GM19099 (cell line): Measurements from ENCODE around the gene OR14C36.

ENCODE experiments used
- POLR2A ChIP-seq: IDR thresholded peaks from 3 replicates; pipeline ENCODE4 v1.6.1; 2011; ENCODE audit warnings: low read depth; ENCODE audit not compliant: insufficient read length; ENCODE audit errors: extremely low read depth

Gene OR14C36, protein sequence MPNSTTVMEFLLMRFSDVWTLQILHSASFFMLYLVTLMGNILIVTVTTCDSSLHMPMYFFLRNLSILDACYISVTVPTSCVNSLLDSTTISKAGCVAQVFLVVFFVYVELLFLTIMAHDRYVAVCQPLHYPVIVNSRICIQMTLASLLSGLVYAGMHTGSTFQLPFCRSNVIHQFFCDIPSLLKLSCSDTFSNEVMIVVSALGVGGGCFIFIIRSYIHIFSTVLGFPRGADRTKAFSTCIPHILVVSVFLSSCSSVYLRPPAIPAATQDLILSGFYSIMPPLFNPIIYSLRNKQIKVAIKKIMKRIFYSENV

GRCh38 chr1:248348475-248348874, at the start of gene OR14C36:
TSS of gene OR14C36 (plus strand) at chr1:248348775. CDS start at chr1:248348775, 0 bp downstream.
- no peak for TF ChIP-seq POLR2A

DNA sequence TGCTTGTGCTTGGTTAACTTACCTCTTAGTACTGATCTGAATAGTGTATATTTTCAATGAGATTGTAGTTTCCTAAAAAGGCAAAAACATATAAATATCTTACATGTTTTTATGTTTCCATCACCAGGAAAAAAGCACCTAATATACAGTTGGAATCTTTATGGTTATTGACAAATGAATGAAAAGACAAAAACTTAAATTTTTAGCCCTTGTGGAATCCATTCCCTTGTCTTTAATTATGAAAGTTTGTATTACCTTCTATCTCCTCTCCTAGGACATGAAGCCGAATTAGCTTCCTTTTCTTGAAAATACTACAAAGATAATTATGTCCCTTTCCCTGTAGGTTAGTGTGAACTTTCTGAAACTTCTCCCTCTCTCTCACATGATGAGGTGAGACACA, 45.3 kb upstream of the OR14C36 start, which contains the start of gene OR2T12:
Gene OR2T12 (minus strand): TSS at position 101 of the 400 bp plus-strand sequence. CDS start 7,846 bp downstream, outside the sequence.
- no peak for TF ChIP-seq POLR2A

DNA sequence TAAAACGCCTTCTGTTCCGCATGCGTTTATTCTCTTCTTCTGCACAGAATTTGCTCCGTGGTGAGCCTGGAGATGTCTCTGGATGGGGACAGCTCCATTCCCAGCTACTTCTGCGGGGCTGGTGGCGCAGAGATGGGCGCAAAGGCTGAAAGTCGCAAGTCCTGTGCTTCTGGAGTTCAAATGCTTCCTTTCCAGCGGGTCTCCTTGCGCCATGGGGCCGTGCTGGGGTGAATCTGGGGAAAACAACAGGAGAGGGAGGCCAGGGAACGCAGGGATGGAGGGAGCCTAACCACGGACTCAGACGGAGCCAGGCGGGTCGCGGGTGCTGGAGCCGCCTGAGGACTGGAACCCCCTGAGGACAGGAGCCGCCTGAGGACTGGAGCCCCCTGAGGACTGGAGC, 42.5 kb upstream of the OR14C36 start:
- TF ChIP-seq POLR2A: no peak

DNA sequence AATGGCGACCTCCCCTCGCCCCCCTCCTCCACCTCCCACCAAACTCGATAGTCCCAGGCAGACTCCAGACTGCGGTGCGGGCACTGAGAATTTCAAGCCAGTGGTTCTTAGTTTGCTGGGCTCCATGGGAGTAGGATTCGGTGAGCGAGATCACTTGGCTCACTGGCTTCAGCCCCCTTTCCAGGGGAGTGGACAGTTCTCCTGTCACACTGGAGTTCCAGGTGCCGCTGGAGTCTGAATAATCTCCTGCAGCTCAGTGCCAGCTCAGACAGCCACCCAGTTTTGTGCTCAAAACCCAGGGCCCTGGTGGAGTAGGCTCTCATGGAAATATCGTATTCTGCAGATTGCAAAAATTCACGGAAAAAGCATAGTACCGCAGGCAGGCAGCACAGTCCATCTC, 31.8 kb upstream of the OR14C36 start:
- no peak for TF ChIP-seq POLR2A

GRCh38 chr1:248324468-248324867, 24.1 kb upstream of the OR14C36 start, which contains the start of gene OR2M7:
TSS of gene OR2M7 (minus strand) at chr1:248324568. CDS start at chr1:248324568, 0 bp downstream.
- no peak for TF ChIP-seq POLR2A

DNA sequence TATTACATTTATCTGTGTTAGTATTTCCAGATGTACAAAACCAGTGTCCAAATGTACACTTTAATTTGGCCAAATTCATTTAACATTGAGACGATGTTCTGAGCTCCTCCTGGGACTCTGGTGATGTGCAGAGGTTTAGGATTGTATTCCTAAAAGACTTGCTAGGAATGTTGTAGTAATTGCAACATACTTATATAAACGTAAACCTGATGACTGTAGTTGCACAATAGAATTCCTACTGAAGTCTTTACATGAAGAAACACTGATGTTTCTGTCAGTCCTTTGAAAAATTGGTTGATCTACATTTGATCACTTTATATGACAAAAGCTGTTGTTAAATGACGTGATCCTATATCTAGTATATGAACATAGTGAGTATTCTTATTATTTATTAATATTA, 5.1 kb upstream of the OR14C36 start:
- TF ChIP-seq POLR2A: no peak

DNA sequence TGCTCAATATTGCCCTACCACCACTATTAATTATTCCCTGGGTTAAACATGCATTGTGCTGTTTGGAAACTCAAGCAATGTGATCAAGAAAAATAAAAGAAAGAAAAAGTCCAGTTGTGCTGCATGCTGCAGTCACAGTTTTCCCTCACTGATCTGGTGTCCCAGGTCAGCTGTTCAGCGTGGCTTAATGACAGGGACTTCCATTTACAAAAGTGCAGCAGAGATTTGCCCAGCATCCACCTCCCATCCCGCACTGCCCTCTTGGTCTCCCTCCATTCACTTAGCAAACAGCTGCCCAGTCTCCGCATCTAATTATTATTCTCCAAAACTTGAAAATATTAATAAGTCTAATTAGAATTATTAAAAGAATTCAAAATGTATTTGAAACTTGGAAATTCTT, 10.8 kb downstream of the OR14C36 start:
- no peak for TF ChIP-seq POLR2A

DNA sequence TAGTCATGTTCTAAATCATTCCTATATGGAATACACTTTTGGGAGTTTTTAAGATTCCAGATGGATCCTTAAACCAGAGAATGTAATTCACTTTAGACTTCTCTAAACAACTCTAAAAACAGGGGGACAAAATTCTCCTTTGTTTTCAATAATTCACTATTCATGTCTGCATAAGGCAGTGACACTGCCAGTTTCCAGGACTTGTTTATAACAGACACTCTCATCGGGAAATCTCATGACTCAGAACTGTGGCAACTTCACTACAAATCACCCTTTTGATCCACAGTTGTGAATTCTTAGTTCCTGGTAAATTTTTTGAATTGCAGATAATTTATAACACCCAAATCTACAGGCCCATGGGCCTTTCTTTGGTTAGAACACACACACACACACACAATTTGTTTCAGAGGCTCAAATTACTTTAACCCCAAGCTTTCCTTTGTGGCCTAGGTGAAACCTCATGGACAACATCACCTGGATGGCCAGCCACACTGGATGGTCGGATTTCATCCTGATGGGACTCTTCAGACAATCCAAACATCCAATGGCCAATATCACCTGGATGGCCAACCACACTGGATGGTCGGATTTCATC, 12.6 kb downstream of the OR14C36 start, which contains the start of gene OR2T4:
Gene OR2T4 (plus strand): TSS at position 545 of the 595 bp plus-strand sequence. CDS start 0 bp downstream, at position 545.
- no peak for TF ChIP-seq POLR2A

DNA sequence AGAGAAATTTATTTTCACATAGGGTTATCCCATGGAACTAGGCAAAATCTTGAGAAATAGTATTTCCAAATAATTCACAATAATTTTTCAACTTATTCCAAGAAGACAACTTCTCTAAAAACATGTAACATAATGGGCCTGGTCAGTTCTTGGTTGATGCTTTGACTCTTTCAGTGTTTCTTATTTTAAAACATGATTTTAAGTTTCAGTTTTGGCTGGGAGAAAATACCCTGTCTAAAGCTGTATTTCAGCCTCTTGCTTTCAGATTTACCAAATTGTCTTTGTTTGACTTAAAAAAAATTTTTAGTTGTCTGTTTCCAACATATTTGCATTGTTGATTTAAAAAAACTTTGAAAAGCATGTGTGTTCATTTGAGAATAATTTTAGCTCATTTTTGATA, 18.0 kb downstream of the OR14C36 start:
- no peak for TF ChIP-seq POLR2A

GRCh38 chr1:248372394-248372793, 23.8 kb downstream of the OR14C36 start:
- no peak for TF ChIP-seq POLR2A

DNA sequence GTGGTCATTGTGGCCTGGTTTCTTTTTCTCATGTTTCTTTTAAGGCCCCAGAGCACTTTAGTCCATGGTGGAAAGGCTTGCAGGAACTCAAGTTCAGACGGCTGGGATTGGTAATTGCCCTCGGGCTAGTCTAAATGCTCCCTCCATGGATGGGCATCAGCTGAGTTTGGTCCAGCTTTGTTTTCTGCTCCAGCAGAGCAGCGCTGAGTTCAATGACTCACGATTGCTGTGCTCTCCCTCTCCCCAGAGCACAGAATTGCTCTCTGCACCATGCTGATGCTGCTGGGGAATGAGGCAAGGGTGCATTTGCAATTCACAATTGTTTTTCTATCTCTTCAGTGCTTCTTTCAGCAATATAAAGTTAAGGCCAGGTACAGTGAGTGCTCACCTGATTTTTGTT, 25.2 kb downstream of the OR14C36 start:
- TF ChIP-seq POLR2A: no peak

DNA sequence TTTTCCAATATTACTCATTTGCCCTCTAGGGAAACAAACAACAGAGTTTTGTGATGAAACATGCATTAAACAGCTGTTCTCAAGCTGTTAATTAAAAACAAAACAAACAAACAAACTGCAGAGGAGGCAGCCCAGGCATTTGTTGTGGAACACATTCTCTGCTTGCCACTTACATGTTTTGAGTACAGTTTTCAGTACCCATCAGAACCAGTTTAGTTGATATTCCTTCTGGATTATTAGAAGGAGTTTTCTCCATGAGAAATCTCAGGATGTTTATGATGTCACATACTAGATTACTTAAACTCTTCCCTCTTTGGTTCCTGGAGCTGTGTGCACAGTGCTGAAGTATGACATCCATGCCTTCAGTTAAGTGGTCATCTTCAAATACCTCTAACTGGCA, 26.9 kb downstream of the OR14C36 start, which contains the start of gene OR2T6:
Gene OR2T6 (plus strand): TSS at position 301 of the 400 bp plus-strand sequence. CDS start 11,863 bp downstream, outside the sequence.
- no peak for TF ChIP-seq POLR2A

DNA sequence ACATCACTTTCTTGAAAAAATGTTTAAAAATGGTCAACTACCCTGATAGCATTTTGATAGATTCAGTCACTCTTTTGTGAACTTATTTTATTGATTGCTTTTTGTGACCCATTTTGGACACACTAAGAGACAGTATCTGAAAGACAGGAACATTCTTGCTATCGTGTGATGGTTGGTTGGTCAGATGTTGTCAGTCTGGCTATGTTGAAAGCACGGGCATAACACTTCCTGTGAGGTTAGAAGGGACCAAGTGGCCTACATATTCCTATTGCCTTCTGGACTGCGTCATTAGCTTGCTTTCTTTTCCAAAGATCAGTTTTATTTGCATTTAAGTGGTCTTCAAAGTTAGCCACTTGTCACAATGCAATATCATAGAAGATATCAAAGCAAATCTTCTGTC, 28.3 kb downstream of the OR14C36 start:
- no peak for TF ChIP-seq POLR2A

DNA sequence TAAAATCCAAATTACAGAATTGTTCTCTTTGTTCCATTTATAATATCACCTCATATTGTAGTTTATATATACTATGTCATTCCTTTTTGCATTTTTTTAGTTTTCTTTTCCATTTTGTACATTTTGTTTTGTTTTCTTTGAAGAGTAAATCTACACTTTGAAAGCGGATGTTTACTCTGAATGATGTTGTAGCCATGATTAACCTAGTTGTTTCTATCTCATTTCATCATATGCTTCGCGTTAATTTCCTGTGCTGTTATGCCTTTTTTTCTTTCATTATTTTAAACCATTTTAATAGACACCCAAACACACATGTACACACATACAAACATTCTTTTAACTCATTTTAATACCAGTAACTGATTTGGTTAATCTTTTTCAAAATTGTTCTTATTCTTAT, 32.3 kb downstream of the OR14C36 start:
- no peak for TF ChIP-seq POLR2A

- TF ChIP-seq POLR2A: no peak
Measured at GRCh38 chr1:248388426-248388825, 39.9 kb downstream of the OR14C36 start.

GRCh38 chr1:248393050-248393449, 44.5 kb downstream of the OR14C36 start:
- TF ChIP-seq POLR2A: no peak
